Activated CD8-positive, alpha-beta memory T cell treated with anti-CD3 and anti-CD28 coated beads, Interleukin-2, amount 50 U/mL, for 24 hours (primary cell): ENCODE data around the gene GSN.

Experiments
- DNase-seq: peaks from one replicate; pipeline ENCODE4 v3.0.0-alpha.2; 2020; ENCODE audit errors: extremely low read depth

Gene GSN

GRCh38 chr9:121273064-121273775 lies 5.3 kb downstream of the GSN start:
- no peak for DNase-seq

- DNase-seq: no peak
Measured at GRCh38 chr9:121274851-121275250, 6.9 kb downstream of the GSN start.

GRCh38 chr9:121275781-121276658 lies 8.1 kb downstream of the GSN start:
- no peak for DNase-seq

GRCh38 chr9:121277026-121277425 lies 9.1 kb downstream of the GSN start:
- DNase-seq: no peak

- no peak for DNase-seq
Measured at GRCh38 chr9:121277518-121278295, 9.7 kb downstream of the GSN start.

DNA sequence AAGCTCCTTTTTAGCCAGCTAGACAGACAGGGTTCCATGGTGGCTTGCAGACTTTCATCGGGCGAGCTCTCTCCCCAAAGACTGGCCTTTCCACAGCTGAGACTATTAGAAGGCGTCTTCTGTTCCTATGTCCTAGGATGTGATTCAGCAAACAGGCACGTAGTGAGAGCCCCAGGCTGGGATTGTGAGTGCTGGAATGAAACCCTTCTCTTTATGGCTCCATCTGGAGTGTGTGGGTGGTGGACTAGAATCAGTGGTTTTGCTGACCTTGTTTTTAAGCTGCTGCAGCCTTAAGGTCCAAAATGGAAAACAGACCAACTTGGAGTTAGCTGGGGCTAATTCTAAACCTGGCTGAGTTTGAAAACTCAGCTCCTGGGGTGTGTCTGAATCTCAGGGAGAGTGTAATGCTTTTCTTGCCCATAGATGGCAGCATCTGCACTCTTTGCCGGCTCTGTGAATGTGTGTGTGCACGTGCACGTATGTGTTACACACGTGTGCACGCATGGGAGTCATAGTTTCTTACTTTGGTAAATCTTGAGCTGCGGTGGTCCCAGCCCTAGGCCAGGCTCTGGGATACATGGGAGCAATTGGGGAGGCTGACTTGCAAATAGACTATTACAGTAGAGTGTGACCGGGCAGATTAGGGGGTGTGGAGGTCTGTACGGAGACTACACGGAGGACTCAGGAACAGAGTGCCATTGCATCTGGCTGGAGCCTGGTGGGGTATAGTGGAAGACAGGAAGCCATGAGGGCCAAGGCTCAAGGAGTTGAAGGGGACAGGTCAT lies 10.7 kb downstream of the GSN start:
- DNase-seq: peak; percentile 10

- no peak for DNase-seq
Measured at GRCh38 chr9:121279776-121280388, 11.9 kb downstream of the GSN start.

- no peak for DNase-seq
Measured at GRCh38 chr9:121280715-121281613, 13.0 kb downstream of the GSN start.

GRCh38 chr9:121281614-121282276 lies 13.8 kb downstream of the GSN start:
- no peak for DNase-seq

DNA sequence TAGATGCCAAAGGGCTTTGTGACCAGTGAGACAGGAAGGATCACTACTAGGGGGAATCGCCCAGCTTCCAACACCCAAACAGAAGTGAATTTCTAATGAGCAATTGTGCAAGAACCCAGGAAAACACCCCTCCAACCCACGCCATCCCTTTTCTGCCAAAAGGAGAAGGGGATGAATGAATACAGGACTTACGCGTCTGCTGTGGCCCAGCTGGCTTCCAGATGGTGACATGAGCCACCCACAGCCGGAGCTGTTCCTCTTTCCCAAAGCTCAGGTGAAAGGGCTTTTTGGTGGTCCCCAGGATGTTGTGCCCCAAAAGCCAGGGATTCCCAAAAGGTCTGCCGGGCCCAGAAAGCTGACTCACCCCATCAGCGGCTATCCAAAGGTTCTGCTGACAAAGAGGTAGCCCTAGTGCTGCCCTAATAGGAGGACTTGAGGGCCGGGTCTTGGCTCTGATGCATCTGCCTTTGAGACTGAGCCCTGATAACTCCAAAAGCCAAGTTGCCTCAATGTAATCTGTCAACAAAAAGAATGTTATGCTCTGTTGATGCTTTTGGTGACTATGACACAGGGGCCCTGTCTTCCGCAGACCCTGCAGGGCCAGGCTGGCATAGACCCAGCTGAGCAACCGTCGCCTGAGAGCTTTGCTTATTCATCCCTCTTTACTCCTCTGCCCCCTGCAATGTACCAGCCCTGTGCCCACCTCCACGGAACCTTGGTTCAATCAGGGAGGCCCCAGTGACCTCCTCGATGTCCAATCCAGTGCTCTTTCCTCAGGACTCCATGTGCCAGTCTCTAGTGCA lies 14.5 kb downstream of the GSN start:
- no peak for DNase-seq

GRCh38 chr9:121283080-121283398 lies 15.1 kb downstream of the GSN start:
- no peak for DNase-seq

GRCh38 chr9:121283856-121284732 lies 16.1 kb downstream of the GSN start:
- DNase-seq: no peak

DNA sequence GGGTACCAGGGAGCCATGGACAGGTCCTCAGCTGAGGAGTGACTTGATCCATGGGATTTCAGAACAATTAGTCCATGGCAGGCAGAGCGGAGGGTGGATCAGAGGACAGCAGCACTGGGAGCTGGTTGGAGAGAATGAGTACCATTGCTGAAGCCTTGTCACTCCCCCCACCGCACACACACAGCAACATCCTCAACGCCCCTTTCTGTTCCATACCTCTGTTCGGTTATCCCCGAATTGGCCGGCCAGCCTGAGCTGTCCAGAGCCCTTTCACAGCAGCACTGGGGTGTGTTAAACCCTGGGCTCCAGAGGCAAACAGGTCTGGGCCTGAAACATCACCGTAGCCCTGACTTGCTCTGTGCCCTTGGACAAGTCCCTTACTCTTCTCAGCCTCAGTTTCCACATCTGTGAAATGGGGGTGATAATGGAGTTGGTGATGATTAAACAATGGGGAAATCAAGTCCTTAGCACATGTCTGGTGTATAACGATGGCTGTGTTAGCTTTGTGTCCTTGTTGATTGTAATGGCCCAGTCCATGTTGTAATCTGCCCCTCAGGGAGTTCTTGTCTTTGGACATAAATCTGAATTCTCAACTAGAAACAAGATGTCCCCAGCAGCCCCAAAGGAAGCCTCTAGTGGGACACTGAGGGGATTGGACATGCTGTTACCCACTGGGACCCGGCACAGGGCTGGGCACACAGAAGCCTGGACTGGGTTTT lies 16.9 kb downstream of the GSN start:
- DNase-seq: no peak

- DNase-seq: no peak
Measured at GRCh38 chr9:121285835-121286687, 18.1 kb downstream of the GSN start.

DNA sequence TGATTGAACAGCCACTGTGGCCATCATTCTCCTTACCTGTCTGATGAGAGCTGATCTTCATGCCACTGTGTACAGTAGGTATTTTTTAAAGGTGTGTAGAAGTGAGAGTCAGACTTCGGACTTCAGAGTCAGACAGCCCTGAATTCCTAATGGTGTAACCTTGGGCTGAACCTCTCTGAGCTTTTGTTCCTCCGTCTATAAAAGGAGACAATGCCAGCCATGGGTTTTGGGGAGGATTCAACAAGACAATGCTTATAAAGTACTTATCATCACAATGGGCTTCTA lies 18.7 kb downstream of the GSN start:
- DNase-seq: no peak

GRCh38 chr9:121286973-121287741 lies 19.2 kb downstream of the GSN start:
- no peak for DNase-seq
